GM19239 (cell line): Measurements from ENCODE around the gene HECW1.
A peak's percentile ranks its signal among the peaks of the same experiment; 100 is the strongest.

Experiments used
- DNase-seq: peaks from one replicate; pipeline ENCODE4 v3.0.0; 2011; ENCODE audit warnings: low spot score; ENCODE audit not compliant: insufficient read length
- FAIRE-seq: peaks from 2 replicates; lab custom pipeline; 2011; peaks lifted over from hg19 to GRCh38; lab: Jason Lieb, UNC

HECW1 gene

GRCh38 chr7:43244784-43245183 lies 132.3 kb downstream of the HECW1 start:
- no peak for DNase-seq
- no peak for FAIRE-seq

GRCh38 chr7:43247757-43248156 lies 135.3 kb downstream of the HECW1 start:
- DNase-seq = no peak
- FAIRE-seq = no peak

- FAIRE-seq (no peak), DNase-seq (no peak)
Observed at GRCh38 chr7:43248553-43248952, 136.1 kb downstream of the HECW1 start.

- DNase-seq (no peak), FAIRE-seq (no peak)
Observed at GRCh38 chr7:43248961-43249822, 136.7 kb downstream of the HECW1 start.

- DNase-seq (no peak), FAIRE-seq (no peak)
Observed at GRCh38 chr7:43249823-43250145, 137.3 kb downstream of the HECW1 start.

GRCh38 chr7:43260980-43261878 lies 148.8 kb downstream of the HECW1 start:
- FAIRE-seq (peak; percentile 91), DNase-seq (peak; percentile 39)

- FAIRE-seq (no peak), DNase-seq (no peak)
Observed at GRCh38 chr7:43265139-43265538, 152.7 kb downstream of the HECW1 start.

- DNase-seq = no peak
- FAIRE-seq = no peak
Observed at GRCh38 chr7:43273939-43274719, 161.7 kb downstream of the HECW1 start.

- DNase-seq (no peak), FAIRE-seq (no peak)
Observed at GRCh38 chr7:43274752-43275151, 162.3 kb downstream of the HECW1 start.

GRCh38 chr7:43276547-43276946 lies 164.1 kb downstream of the HECW1 start:
- FAIRE-seq (no peak), DNase-seq (no peak)

GRCh38 chr7:43278088-43278644 lies 165.7 kb downstream of the HECW1 start:
- no peak for DNase-seq
- FAIRE-seq = no peak

- DNase-seq (no peak), FAIRE-seq (no peak)
Observed at GRCh38 chr7:43281268-43281667, 168.8 kb downstream of the HECW1 start.

GRCh38 chr7:43283706-43284105 lies 171.3 kb downstream of the HECW1 start:
- DNase-seq = no peak
- FAIRE-seq = no peak

GRCh38 chr7:43289826-43290225 lies 177.4 kb downstream of the HECW1 start:
- FAIRE-seq (no peak), DNase-seq (no peak)

GRCh38 chr7:43290978-43291377 lies 178.5 kb downstream of the HECW1 start:
- FAIRE-seq = no peak

GRCh38 chr7:43291789-43292188 lies 179.3 kb downstream of the HECW1 start:
- FAIRE-seq (no peak), DNase-seq (no peak)

More at GRCh38 chr7:43290978-43291377, 178.5 kb downstream of the HECW1 start:
- DNase-seq = no peak

- DNase-seq = no peak
- no peak for FAIRE-seq
Observed at GRCh38 chr7:43292384-43292783, 179.9 kb downstream of the HECW1 start.

GRCh38 chr7:43294080-43294630 lies 181.7 kb downstream of the HECW1 start:
- FAIRE-seq = no peak
- DNase-seq = no peak

GRCh38 chr7:43295429-43295828 lies 183.0 kb downstream of the HECW1 start:
- DNase-seq = no peak
- no peak for FAIRE-seq

- no peak for DNase-seq
- no peak for FAIRE-seq
Observed at GRCh38 chr7:43296306-43296705, 183.9 kb downstream of the HECW1 start.
